WTC11 (cell line): ENCODE results near the gene TTC7B.

ENCODE experiments used
- AR ChIP-seq: fragments of 250-450 bp; sonication (Bioruptor Pico); IDR thresholded peaks from 2 replicates; pipeline ENCODE4 v1.9.0; 2021; ENCODE audit warnings: mild to moderate bottlenecking
- CTCF ChIP-seq: fragments of 200-600 bp; IDR thresholded peaks from 2 replicates; pipeline ENCODE4 v1.8.0; 2022; ENCODE audit warnings: antibody characterized with exemption
- ERG ChIP-seq: fragments of 250-450 bp; sonication (Bioruptor Pico); IDR thresholded peaks from 2 replicates; pipeline ENCODE4 v1.8.0; 2021; ENCODE audit warnings: mild to moderate bottlenecking
- GABPB1 ChIP-seq: sonication (generic); formaldehyde crosslinking; IDR thresholded peaks from 2 replicates; pipeline ENCODE4 v1.8.1; 2023; ENCODE audit warnings: mild to moderate bottlenecking, missing genetic modification reagents
- GTF2I ChIP-seq: fragments of 250-450 bp; sonication (Bioruptor Pico); conservative IDR thresholded peaks from 2 replicates; pipeline ENCODE4 v1.4.0; 2021; ENCODE audit warnings: mild to moderate bottlenecking
- JUN ChIP-seq: sonication (generic); formaldehyde crosslinking; IDR thresholded peaks from 2 replicates; pipeline ENCODE4 v1.8.0; 2023; ENCODE audit warnings: mild to moderate bottlenecking, missing genetic modification reagents
- MLX ChIP-seq: sonication (generic); formaldehyde crosslinking; IDR thresholded peaks from 2 replicates; pipeline ENCODE4 v1.8.1; 2023; ENCODE audit warnings: mild to moderate bottlenecking, missing genetic modification reagents, moderate library complexity
- NR2C2 ChIP-seq: sonication (generic); formaldehyde crosslinking; IDR thresholded peaks from 2 replicates; pipeline ENCODE4 v1.8.0; 2022; ENCODE audit warnings: mild to moderate bottlenecking, missing genetic modification reagents
- SOX15 ChIP-seq: fragments of 250-450 bp; sonication (Bioruptor Pico); IDR thresholded peaks from 2 replicates; pipeline ENCODE4 v1.9.0; 2021; ENCODE audit warnings: mild to moderate bottlenecking
- SP1 ChIP-seq: sonication (generic); formaldehyde crosslinking; conservative IDR thresholded peaks from 2 replicates; pipeline ENCODE4 v1.8.1; 2022; ENCODE audit warnings: missing genetic modification reagents
- ZNF512 ChIP-seq: sonication (generic); formaldehyde crosslinking; IDR thresholded peaks from 2 replicates; pipeline ENCODE4 v1.8.1; 2022; ENCODE audit warnings: missing genetic modification reagents, borderline replicate concordance
- TF ChIP-seq, protein P1 (sequence below): sonication (generic); formaldehyde crosslinking; IDR thresholded peaks from 2 replicates; pipeline ENCODE4 v1.8.1; 2023; ENCODE audit warnings: mild to moderate bottlenecking, missing genetic modification reagents
- TF ChIP-seq, protein P2 (sequence below): sonication (generic); formaldehyde crosslinking; IDR thresholded peaks from 2 replicates; pipeline ENCODE4 v1.8.0; 2023; ENCODE audit warnings: missing genetic modification reagents, mild to moderate bottlenecking, borderline replicate concordance
- TF ChIP-seq, protein P3 (sequence below): fragments of 250-450 bp; sonication (Bioruptor Pico); conservative IDR thresholded peaks from 2 replicates; pipeline ENCODE4 v1.9.0; 2021; ENCODE audit warnings: mild to moderate bottlenecking

- TF ChIP-seq ZNF512 (CRISPR knock-in tag) = no peak
- TF ChIP-seq, protein P1, sequence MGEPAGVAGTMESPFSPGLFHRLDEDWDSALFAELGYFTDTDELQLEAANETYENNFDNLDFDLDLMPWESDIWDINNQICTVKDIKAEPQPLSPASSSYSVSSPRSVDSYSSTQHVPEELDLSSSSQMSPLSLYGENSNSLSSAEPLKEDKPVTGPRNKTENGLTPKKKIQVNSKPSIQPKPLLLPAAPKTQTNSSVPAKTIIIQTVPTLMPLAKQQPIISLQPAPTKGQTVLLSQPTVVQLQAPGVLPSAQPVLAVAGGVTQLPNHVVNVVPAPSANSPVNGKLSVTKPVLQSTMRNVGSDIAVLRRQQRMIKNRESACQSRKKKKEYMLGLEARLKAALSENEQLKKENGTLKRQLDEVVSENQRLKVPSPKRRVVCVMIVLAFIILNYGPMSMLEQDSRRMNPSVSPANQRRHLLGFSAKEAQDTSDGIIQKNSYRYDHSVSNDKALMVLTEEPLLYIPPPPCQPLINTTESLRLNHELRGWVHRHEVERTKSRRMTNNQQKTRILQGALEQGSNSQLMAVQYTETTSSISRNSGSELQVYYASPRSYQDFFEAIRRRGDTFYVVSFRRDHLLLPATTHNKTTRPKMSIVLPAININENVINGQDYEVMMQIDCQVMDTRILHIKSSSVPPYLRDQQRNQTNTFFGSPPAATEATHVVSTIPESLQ = no peak
- TF ChIP-seq CTCF = no peak
- no peak for TF ChIP-seq ERG (CRISPR knock-in tag)
- no peak for TF ChIP-seq GABPB1 (CRISPR knock-in tag)
- TF ChIP-seq, protein P2, sequence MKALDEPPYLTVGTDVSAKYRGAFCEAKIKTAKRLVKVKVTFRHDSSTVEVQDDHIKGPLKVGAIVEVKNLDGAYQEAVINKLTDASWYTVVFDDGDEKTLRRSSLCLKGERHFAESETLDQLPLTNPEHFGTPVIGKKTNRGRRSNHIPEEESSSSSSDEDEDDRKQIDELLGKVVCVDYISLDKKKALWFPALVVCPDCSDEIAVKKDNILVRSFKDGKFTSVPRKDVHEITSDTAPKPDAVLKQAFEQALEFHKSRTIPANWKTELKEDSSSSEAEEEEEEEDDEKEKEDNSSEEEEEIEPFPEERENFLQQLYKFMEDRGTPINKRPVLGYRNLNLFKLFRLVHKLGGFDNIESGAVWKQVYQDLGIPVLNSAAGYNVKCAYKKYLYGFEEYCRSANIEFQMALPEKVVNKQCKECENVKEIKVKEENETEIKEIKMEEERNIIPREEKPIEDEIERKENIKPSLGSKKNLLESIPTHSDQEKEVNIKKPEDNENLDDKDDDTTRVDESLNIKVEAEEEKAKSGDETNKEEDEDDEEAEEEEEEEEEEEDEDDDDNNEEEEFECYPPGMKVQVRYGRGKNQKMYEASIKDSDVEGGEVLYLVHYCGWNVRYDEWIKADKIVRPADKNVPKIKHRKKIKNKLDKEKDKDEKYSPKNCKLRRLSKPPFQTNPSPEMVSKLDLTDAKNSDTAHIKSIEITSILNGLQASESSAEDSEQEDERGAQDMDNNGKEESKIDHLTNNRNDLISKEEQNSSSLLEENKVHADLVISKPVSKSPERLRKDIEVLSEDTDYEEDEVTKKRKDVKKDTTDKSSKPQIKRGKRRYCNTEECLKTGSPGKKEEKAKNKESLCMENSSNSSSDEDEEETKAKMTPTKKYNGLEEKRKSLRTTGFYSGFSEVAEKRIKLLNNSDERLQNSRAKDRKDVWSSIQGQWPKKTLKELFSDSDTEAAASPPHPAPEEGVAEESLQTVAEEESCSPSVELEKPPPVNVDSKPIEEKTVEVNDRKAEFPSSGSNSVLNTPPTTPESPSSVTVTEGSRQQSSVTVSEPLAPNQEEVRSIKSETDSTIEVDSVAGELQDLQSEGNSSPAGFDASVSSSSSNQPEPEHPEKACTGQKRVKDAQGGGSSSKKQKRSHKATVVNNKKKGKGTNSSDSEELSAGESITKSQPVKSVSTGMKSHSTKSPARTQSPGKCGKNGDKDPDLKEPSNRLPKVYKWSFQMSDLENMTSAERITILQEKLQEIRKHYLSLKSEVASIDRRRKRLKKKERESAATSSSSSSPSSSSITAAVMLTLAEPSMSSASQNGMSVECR = no peak
- TF ChIP-seq AR = no peak
- TF ChIP-seq, protein P3, sequence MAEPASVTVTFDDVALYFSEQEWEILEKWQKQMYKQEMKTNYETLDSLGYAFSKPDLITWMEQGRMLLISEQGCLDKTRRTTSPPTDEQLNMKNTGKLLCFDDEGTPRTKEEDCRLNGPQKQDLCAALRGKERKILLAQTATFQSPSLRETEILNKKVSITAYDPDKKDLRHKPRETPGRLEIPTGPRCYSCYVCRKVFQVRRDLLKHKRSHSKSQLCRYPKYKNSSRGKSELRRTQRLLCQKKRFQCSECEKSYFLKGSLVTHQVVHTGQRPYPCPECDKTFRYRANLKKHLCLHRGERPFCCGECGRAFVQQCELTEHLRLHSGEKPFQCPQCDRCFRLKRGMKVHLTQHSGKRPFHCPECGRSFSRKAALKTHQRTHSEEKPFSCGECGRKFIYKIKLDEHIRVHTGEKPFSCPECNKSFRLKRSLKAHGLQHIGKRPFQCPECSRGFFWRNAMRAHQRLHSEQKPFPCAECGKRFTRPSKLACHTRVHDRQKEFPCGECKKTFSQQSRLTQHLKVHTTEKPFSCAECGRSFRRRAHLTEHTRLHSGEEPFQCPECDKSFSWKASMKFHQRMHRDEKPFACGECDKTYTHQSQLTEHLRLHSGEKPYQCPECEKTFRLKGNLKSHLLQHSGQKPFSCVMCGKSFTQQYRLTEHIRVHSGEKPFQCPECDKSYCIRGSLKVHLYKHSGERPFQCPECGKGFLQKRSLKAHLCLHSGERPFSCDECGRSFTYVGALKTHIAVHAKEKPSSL (CRISPR knock-in tag) = no peak
- no peak for TF ChIP-seq JUN (CRISPR knock-in tag)
- no peak for TF ChIP-seq NR2C2
- TF ChIP-seq MLX (CRISPR knock-in tag) = no peak
- TF ChIP-seq GTF2I (CRISPR knock-in tag) = no peak
- no peak for TF ChIP-seq SP1 (CRISPR knock-in tag)
- TF ChIP-seq SOX15 (CRISPR knock-in tag) = no peak
Measured at GRCh38 chr14:90511795-90512328, 304.4 kb downstream of the TTC7B start.
